GM18517 (cell line): Measurements from ENCODE around the gene FBF1.
"Not testable (repeated sequence)": the region's sequence is repeated elsewhere in the genome, so short reads cannot be mapped to it uniquely, and the experiment has no call there.

Experiments
- ATAC-seq: cut with Tn5 transposase; IDR thresholded peaks from one replicate; pipeline ENCODE4 v1.9.1; 2021; ENCODE audit warnings: mild to moderate bottlenecking, moderate library complexity; ENCODE audit not compliant: unreplicated experiment

The FBF1 gene

DNA sequence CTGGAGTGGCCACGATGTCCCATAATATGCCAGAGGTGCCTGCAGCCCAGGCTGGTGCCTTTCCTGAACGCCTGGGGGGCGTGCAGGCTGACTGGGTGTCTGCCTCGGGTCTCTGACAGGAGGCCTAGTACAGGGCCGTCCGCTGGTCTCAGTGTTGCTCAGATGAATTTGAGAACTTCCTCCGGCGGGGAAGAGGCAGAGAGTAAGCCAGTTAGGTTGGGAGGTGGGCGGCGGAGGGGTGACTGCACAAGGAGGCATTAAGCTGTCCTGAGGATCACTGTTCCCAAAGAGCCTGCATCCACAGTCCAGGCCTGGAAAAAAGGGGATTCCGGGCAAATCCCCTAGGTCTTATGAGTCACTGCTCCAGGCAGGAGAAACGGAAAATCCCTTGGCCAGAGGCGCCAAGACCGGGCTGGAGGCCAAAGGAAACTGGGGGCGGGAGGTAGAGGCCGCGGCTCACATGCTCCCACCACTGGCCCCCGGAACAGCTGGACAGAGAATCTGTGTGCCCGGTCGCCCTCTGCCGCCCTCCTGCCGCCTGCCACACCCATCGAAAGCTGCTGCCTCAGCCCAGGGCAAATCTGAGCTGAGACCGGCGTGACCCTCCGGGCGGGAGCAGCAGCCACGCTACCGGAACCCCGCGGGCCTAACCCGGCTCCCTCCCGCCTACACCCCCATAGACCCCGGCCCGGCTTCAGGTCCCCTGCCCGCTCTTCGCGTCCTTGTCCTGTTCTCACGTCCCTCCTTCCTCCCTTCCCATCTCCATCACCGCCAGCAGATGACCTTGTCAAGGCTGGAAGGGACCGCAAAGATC, 63.7 kb downstream of the FBF1 start:
- no peak for ATAC-seq

GRCh38 chr17:75876190-75876937, 64.5 kb downstream of the FBF1 start:
- ATAC-seq, result no peak

DNA sequence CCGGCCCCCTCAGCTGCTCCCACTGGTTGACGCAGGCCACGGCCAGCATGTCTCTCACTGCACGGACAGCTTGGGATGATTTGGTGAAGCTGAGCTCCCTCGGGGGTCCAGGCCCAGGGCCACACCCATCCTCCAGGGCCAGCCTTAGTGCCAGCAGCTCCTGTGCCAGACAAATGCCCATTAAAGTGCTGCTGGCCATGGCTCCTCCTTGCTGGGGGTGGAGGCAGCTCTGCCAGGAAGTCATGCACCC, 65.0 kb downstream of the FBF1 start:
- ATAC-seq, result no peak

DNA sequence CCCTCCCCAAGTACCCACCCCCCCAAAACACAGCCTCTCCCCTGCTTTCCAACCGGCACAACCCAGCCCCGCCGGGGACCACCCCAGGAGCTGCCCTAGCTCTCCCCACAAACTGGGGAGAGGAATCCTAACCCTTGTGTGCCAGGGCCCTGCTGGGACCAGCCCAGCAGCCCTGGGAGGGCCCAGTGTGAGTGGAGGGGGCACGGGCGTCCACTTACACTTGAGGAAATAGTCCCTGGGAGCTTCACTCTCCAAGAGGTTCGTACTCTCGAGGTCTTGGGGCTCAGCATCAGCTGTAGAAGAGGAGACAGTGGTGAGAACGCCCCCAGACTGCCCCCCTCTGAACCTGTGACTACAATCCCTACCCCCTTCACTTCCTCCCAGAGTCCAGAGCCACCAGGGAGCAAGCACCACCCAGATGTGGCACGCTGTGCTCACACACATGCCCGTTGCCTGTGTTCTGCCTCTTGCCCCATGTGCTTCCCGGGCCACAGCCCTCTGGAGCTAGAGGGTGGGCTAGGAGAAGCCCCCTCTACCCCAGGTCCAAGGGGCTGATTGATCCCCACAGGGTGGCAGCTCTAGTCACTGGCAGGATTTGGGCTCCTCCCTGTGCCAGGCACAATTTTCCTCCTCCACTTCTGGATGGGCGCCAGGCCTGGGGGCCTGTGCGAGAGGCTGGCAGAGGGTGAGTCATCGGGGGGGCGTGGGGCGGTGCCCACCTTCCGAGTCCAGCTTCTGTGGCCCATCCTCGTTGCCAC, 65.5 kb downstream of the FBF1 start:
- no peak for ATAC-seq

GRCh38 chr17:75874323-75875181, 66.3 kb downstream of the FBF1 start:
- ATAC-seq, result no peak

- no peak for ATAC-seq
Measured at GRCh38 chr17:75873587-75874322, 67.1 kb downstream of the FBF1 start.

DNA sequence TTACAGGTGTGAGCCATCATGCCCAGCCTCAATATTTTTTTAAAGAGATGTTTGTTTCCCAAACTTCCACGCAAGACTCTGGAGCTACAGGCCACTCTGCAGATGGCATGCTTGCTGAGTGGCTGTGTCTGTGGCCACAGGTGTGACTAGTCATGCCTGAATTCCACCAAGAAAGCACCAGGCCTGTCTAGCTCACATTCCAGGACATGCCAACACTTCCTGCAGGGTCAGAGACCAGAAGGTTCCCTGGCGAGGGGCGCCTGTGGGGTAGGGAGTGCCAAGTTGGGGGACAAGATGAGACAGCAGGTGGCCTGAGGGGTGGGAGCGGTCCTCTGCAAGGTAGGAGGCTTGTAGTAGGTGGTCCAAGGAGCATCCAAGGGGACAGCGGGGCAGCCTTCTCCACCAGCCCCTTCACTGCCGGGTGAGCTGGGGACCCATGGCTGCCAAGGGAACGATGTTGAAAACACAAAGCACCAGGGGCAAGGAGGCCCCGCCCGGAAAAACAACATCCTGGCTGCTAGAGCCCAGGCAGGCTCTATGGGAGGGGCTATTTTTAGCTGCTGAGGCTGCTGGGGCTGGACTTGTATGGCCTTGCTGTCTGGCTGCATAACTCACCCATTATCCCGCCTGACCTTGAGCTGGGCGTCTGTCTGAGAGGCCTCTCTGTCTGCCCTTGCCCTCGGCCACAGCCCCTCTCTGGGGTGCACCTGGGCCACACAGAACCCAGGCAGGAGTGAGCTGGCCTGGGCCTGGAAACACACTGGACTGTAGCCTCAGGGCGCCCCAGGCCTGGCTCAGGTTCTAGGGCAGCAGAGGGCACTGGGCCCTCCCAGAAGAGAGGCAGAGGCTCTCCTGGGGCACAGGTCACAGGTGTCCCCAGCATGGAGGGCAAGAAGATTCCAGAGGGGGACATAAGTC, 68.1 kb downstream of the FBF1 start:
- no peak for ATAC-seq

- not testable (repeated sequence) for ATAC-seq
Measured at GRCh38 chr17:75870228-75870627, 70.6 kb downstream of the FBF1 start.

DNA sequence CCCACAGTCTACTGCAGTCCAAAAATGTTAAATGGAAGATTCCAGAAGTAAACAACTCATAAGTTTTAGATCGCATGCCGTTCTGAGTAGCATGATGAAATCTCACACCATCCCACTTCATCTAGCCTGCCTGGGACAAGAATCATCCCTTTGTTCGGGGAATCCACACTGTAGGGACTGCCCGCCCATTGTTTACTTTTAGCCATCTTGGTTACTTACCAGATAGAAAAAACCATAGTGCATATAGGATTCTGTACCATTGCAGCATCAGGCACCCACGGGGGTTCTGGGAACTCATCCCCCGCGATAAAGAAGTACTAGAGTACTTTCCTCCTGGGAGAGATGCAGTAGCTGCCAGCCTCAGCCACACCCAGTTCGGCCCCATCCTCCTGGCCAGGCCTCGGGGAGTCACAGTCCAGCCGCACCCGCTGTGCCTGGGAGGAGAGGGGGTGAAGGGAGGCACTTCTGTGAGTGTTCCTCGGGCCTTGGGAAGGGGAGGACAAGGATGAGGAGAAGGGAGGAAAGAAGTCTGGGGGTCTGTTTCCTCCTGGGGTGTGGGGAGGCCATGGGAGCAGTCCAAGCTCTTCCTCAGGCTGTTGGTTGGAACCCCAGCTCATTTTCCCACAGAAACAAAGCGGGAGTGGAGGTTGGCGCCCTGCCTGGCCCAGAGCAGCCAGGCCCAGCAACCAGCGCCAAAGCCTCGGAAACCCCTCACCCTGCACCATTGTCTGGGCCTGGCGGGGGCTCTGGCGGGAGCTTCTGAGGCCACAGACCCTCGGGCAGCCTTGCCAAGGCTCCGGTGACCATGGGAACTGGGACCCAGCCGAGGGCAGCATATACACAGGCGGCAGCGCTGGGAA, 71.3 kb downstream of the FBF1 start:
- no peak for ATAC-seq

- not testable (repeated sequence) for ATAC-seq
Measured at GRCh38 chr17:75868730-75869281, 72.0 kb downstream of the FBF1 start.

DNA sequence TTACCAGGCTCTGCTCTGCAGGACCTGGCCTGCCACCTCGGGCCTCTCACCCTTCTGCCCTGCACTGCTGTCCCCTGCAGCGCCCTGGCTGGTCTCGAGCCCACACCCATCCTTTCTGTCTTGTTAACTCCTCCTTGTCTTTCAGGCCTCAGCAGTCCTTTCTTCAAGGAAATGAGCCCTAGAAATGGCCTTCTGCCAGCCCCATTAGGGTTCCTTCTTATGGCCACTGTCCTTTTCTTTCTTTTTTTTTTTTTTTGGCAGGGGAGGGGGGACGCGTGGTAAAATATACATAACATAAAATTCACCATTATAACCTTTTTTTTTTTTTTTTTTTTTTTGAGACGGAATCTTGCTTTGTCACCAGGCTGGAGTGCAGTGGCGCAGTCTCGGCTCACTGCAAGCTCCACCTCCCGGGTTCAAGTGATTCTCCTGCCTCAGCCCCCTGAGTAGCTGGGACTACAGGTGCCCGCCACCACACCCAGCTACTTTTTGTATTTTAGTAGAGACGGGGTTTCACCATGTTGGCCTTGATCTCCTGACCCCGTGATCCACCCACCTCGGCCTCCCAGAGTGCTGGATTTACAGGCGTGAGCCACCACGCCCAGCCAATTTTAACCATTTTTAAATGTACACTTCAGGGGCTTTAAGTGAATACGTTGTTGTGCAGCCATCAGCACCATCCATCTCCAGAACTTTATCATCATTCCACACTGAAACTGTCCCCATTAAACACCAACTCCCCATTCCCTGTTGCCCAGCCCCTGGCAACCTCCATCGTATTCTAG, 75.2 kb downstream of the FBF1 start:
- not testable (repeated sequence) for ATAC-seq

- ATAC-seq, result not testable (repeated sequence)
Measured at GRCh38 chr17:75864887-75865286, 76.0 kb downstream of the FBF1 start.

- peak; percentile 75 for ATAC-seq
Measured at GRCh38 chr17:75864448-75864871, 76.4 kb downstream of the FBF1 start.

GRCh38 chr17:75861927-75862317, 78.9 kb downstream of the FBF1 start:
- ATAC-seq, result no peak
